Spleen (tissue), 7 donors: ENCODE measurements around the gene HOGA1.

Experiments used
- CTCF ChIP-seq, 11 experiments: fragments of 200-600 bp in 7 of 11; fragments of 450-650 bp in 4 of 11; sonication (generic) in 4 of 11; IDR thresholded peaks in 8 of 11; conservative IDR thresholded peaks in 3 of 11; 1 replicate in 7 of 11; 2 replicates in 4 of 11; pipeline versions ENCODE4 v1.4.0 to v1.8.0; 2016 to 2021; ENCODE audit warnings: antibody characterized with exemption in 11 of 11, inconsistent platforms in 4 of 11, mild to moderate bottlenecking in 1 of 11
- POLR2A ChIP-seq, 3 donors: fragments of 450-650 bp; IDR thresholded peaks; one replicate each; pipeline ENCODE4 v1.5.1; 2017; ENCODE audit warnings: antibody characterized with exemption in 3 of 3, mild to moderate bottlenecking in 1 of 3
- POLR2AphosphoS5 ChIP-seq, 3 donors: sonication (generic); formaldehyde crosslinking; IDR thresholded peaks; one replicate each; pipeline ENCODE4 v1.5.1; 2017; ENCODE audit warnings: antibody characterized with exemption in 3 of 3
- donor health status: DM: no; HTN: no; CAD: no; lungs with moderate emphysema.
- donor health status: DM: no; HTN: no; CAD: no.
- donor health status: DM: no; HTN: no; CAD: no.

DNA sequence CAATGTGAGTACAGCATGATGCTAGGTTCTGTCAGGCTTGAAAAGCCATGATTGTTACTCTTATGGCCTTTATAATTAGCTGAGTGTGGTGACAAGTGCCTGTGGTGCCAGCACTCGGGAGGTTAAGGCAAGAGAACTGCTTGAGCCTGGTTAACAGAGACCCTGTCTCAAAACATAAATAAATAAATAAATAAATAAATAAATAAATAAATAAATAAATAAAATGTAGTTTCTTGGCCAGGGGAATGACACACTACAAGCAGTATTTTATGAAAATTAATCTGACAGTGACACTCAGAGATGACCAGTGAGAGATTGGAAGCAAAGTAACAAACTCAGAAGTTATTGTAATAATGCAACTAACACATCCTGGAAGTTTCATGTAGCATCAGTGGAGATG lies 51.4 kb downstream of the HOGA1 start:
- TF ChIP-seq CTCF (IDR thresholded peaks at IDR 0.05 in 8 of 11, conservative IDR thresholded peaks at IDR 0.05 in 3 of 11) (no peak), POLR2AphosphoS5 (IDR thresholded peaks at IDR 0.05) (no peak), POLR2A (IDR thresholded peaks at IDR 0.05) (no peak)
